Endothelial cell of umbilical vein (primary cell): ENCODE results near the gene GALNT10. TPM values are rescaled to one million over a fixed set of nuclear protein-coding genes. Genes with fewer than 3 reads are reported as not detected.

Experiments
- BruUV-seq: library from RNA; stranded (reverse); fragments of 400-500 nt; replicated peaks from 2 replicates; lab custom pipeline; 2021; lab: Mats Ljungman, UMichigan
- CTCF ChIA-PET: fragments of 300-600, 350-600 bp; sonication (Branson Sonifier 250); formaldehyde crosslinking; loops from one replicate; lab custom pipeline; 2021; ENCODE audit warnings: antibody characterized with exemption, inconsistent platforms; lab: Charles Lee
- POLR2A ChIA-PET: fragments of 300-600, 350-600 bp; sonication (Branson Sonifier 250); formaldehyde crosslinking; loops from one replicate; lab custom pipeline; 2021; ENCODE audit warnings: antibody characterized with exemption, inconsistent platforms; lab: Charles Lee
- DNase-seq: peaks from one replicate; pipeline ENCODE4 v3.0.0-alpha.2; 2011; ENCODE audit warnings: low read depth, low spot score
- FAIRE-seq: peaks from 2 replicates; lab custom pipeline; 2011; peaks lifted over from hg19 to GRCh38; lab: Jason Lieb, UNC
- H2AFZ ChIP-seq: 2 replicates; pipeline ENCODE4 v1.6.0; 2012; ENCODE audit warnings: low read depth, low read length, control low read depth, inconsistent platforms
- H3K27ac ChIP-seq: 2 replicates; pipeline ENCODE4 v1.5.1; 2011; ENCODE audit warnings: low read depth, mild to moderate bottlenecking, control low read depth, low read length, moderate library complexity; ENCODE audit not compliant: insufficient read depth
- H3K27me3 ChIP-seq, 2 experiments: 2 replicates each; pipeline versions ENCODE4 v1.6.0 to v1.6.1; 2011; ENCODE audit warnings: low read length in 2 of 2, mixed read lengths in 1 of 2; ENCODE audit not compliant: control insufficient read depth in 2 of 2, insufficient read depth in 2 of 2
- H3K36me3 ChIP-seq, 2 experiments: 2 replicates in 1 of 2; 3 replicates in 1 of 2; pipeline ENCODE4 v1.5.1; 2011; ENCODE audit warnings: low read length in 2 of 2, mild to moderate bottlenecking in 1 of 2, moderate library complexity in 1 of 2; ENCODE audit not compliant: control insufficient read depth in 2 of 2, insufficient read depth in 2 of 2; ENCODE audit errors: extremely low read depth in 1 of 2
- H3K4me1 ChIP-seq: 3 replicates; pipeline ENCODE4 v1.5.1; 2011; ENCODE audit warnings: mild to moderate bottlenecking, low read length; ENCODE audit not compliant: control insufficient read depth, insufficient read depth; ENCODE audit errors: extremely low read depth
- H3K4me2 ChIP-seq: 2 replicates; pipeline ENCODE4 v1.6.1; 2011; ENCODE audit warnings: low read length, control low read depth, mixed read lengths; ENCODE audit not compliant: insufficient read depth
- H3K4me3 ChIP-seq, 3 experiments: fragments of 200-600 bp in 1 of 3; sonication (generic), shearing (Covaris generic) in 1 of 3; replicated peaks in 1 of 3; 2 replicates each; pipeline ENCODE4 v1.5.1; 2011 to 2016; ENCODE audit warnings: control low read depth in 3 of 3, low read length in 3 of 3, mild to moderate bottlenecking in 2 of 3, inconsistent platforms in 1 of 3, low read depth in 1 of 3, moderate library complexity in 1 of 3; ENCODE audit not compliant: insufficient read depth in 1 of 3
- H3K79me2 ChIP-seq: 2 replicates; pipeline ENCODE4 v1.6.0; 2012; ENCODE audit warnings: low read length, inconsistent platforms; ENCODE audit not compliant: control insufficient read depth, insufficient read depth
- H3K9ac ChIP-seq: replicated peaks from 2 replicates; pipeline ENCODE3; 2011; ENCODE audit warnings: low read length, control low read depth; ENCODE audit not compliant: insufficient read depth; ENCODE audit errors: extremely low read depth
- H3K9me1 ChIP-seq: replicated peaks from 3 replicates; pipeline ENCODE4 v1.6.0; 2011; ENCODE audit warnings: mild to moderate bottlenecking, low read length; ENCODE audit not compliant: control insufficient read depth, insufficient read depth; ENCODE audit errors: extremely low read depth
- H3K9me3 ChIP-seq: replicated peaks from 2 replicates; pipeline ENCODE4 v1.5.1; 2012; ENCODE audit warnings: low read length, inconsistent platforms; ENCODE audit not compliant: control insufficient read depth, insufficient read depth
- H4K20me1 ChIP-seq: replicated peaks from 2 replicates; pipeline ENCODE3; 2011; ENCODE audit warnings: mild to moderate bottlenecking, low read length; ENCODE audit not compliant: control insufficient read depth, insufficient read depth; ENCODE audit errors: extremely low read depth
- CTCF ChIP-seq, 2 donors: IDR thresholded peaks; 1 replicate in 1 of 2; 2 replicates in 1 of 2; pipeline ENCODE4 v1.5.1; 2011; ENCODE audit warnings: low read length in 2 of 2, mild to moderate bottlenecking in 2 of 2, moderate library complexity in 2 of 2, control low read depth in 1 of 2, inconsistent platforms in 1 of 2, low read depth in 1 of 2; ENCODE audit not compliant: insufficient read depth in 1 of 2; ENCODE audit errors: extremely low read depth in 1 of 2
- EZH2 ChIP-seq: IDR thresholded peaks from 2 replicates; pipeline ENCODE4 v1.6.1; 2012; ENCODE audit warnings: borderline replicate concordance, low read depth, mild to moderate bottlenecking, moderate library complexity, low read length, inconsistent platforms; ENCODE audit not compliant: severe bottlenecking
- FOS ChIP-seq: IDR thresholded peaks from 2 replicates; pipeline ENCODE4 v1.6.1; 2011; ENCODE audit warnings: mild to moderate bottlenecking, low read length, moderate library complexity, borderline replicate concordance; ENCODE audit not compliant: insufficient read depth
- GATA2 ChIP-seq: IDR thresholded peaks from 2 replicates; pipeline ENCODE4 v1.7.0; 2011; ENCODE audit warnings: low read depth, mild to moderate bottlenecking, moderate library complexity, mixed read lengths, low read length; ENCODE audit not compliant: insufficient read length, insufficient read depth
- JUN ChIP-seq: IDR thresholded peaks from 2 replicates; pipeline ENCODE4 v1.6.1; 2011; ENCODE audit warnings: borderline replicate concordance, low read depth; ENCODE audit not compliant: insufficient read length, insufficient read depth
- MYC ChIP-seq: IDR thresholded peaks from one replicate; pipeline ENCODE4 v1.6.1; 2011; ENCODE audit warnings: mild to moderate bottlenecking, low read depth, low read length
- POLR2A ChIP-seq: IDR thresholded peaks from 2 replicates; pipeline ENCODE4 v1.6.1; 2012; ENCODE audit warnings: low read depth, mild to moderate bottlenecking, control low read depth, low read length
- POLR2AphosphoS5 ChIP-seq: IDR thresholded peaks from 2 replicates; pipeline ENCODE4 v1.6.1; 2012; ENCODE audit warnings: low read depth, mild to moderate bottlenecking, control low read depth, low read length, moderate library complexity; ENCODE audit not compliant: insufficient read depth
- dilution Hi-C: fragments of 300-500 bp; cut with MboI; formaldehyde crosslinking; loops from one replicate; pipeline ENCODE4 v1.15.0; 2019; ENCODE audit warnings: low sequenced_read_pairs; ENCODE audit not compliant: extremely low pct_ligation_motif_present
- intact Hi-C: fragments of 100-400 bp; cut with micrococcal nuclease; formaldehyde crosslinking; loops from one replicate; pipeline ENCODE4 v1.10.0; 2022
- polyA plus RNA-seq, 4 experiments: library from polyadenylated mRNA; depleted of rRNA in 3 of 4; stranded (reverse) in 3 of 4; unstranded in 1 of 4; fragments of >200 nt; gene quantifications; 2 replicates each; pipeline versions ENCODE4 v1.2.1 to v1.2.3, GENCODE V29; 2011 to 2012; ENCODE audit warnings: missing spikeins in 1 of 4
- total RNA-seq: library from RNA; stranded (reverse); gene quantifications from 2 replicates; pipeline ENCODE4 v1.2.3, GENCODE V29; 2021
- TF ChIP-seq, protein P1 (sequence below): IDR thresholded peaks from 2 replicates; pipeline ENCODE4 v1.6.1; 2011; ENCODE audit not compliant: insufficient read depth, insufficient read length

The GALNT10 gene
- total and polyA plus RNA-seq, 2 donors (not counting 3 experiments of a cell fraction or from before 2014, with no cell fraction given) = 70.2 to 77.6 TPM

DNA sequence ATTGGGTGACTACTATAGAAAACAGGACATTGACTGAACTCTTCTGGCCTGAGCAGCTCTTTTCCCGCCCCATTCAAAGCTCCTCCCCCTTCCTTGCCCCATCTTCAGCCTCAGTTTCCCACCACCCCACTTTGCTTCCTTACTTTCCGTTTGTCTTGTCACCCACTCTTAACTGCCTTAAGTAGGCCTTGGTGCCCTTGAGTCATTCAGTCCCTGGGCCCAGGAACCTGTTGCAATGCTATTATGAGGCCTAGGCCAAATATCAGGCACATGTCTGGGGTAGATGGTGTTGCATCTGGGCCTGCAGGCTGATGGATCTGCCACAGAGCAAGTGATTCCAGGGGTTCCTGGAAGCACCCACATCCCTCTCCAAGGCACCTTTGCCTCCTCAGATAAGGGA is 17.7 kb upstream of the GALNT10 start:
- Histone ChIP-seq H3K9me1 (no peaks in the 10 kb centered on the region), H3K4me2 (no peak overlapping the region), H3K27ac (no peak overlapping the region), H3K9ac (no peak overlapping the region), H3K4me1 (peaks cover 9% of the 10 kb centered on the region), H2AFZ (no peak overlapping the region), H4K20me1 (no peaks in the 10 kb centered on the region), H3K9me3 (no peaks in the 10 kb centered on the region), H3K36me3 (no peaks in the 10 kb centered on the region), H3K27me3 (no peaks in the 10 kb centered on the region), H3K79me2 (no peaks in the 10 kb centered on the region), H3K4me3 (no peak overlapping the region)
- dilution Hi-C loops (no loop called here), intact Hi-C loops (no loop called here)
- BruUV-seq = no TSS peak
- FAIRE-seq (no peak), DNase-seq (no peak)
- CTCF ChIA-PET = interaction anchor here (1.1 kb wide), 1 partner anchor 100 kb away, joined by 5 read pairs; no protein-coding TSS in a partner anchor
- POLR2A ChIA-PET = no interaction called here
- TF ChIP-seq POLR2A (no peak), FOS (no peak), GATA2 (no peak), JUN (no peak)

- DNase-seq (no peak), FAIRE-seq (no peak)
- no TSS peak for BruUV-seq
- no peak overlapping the region for H2AFZ ChIP-seq
- no peaks in the 10 kb centered on the region for H3K9me1 ChIP-seq
- POLR2A ChIA-PET = no interaction called here
- no peak for TF ChIP-seq JUN
- no peak for TF ChIP-seq POLR2A
- TF ChIP-seq CTCF (IDR thresholded peaks at IDR 0.05; ENCODE audit: extremely low read depth in 1 of 2, insufficient read depth in 1 of 2, low read depth in 1 of 2, low read length in 2 of 2) = no peak
- no peak for TF ChIP-seq MYC
- TF ChIP-seq, protein P1, sequence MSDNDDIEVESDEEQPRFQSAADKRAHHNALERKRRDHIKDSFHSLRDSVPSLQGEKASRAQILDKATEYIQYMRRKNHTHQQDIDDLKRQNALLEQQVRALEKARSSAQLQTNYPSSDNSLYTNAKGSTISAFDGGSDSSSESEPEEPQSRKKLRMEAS = no peak
- TF ChIP-seq FOS = no peak
- no peak for TF ChIP-seq POLR2AphosphoS5
- TF ChIP-seq EZH2 = no peak
- no peak for TF ChIP-seq GATA2
- dilution Hi-C loops (no loop called here), intact Hi-C loops (no loop called here)
- no peaks in the 10 kb centered on the region for H3K9me3 ChIP-seq
- no peak overlapping the region for H3K4me2 ChIP-seq
- peaks cover 9% of the 10 kb centered on the region for H3K4me1 ChIP-seq
- no peak overlapping the region for H3K4me3 ChIP-seq
- H3K36me3 ChIP-seq = no peaks in the 10 kb centered on the region
- H3K27ac ChIP-seq = no peak overlapping the region
- no peaks in the 10 kb centered on the region for H4K20me1 ChIP-seq
- H3K79me2 ChIP-seq = no peaks in the 10 kb centered on the region
- CTCF ChIA-PET = interaction anchor here (0.6 to 1.9 kb wide), 8 partner anchors 9 to 231 kb away, joined by 3 to 7 read pairs (median 4); no protein-coding TSS in a partner anchor
- peaks cover 4 to 6% of the 10 kb centered on the region in 2 experiments for H3K27me3 ChIP-seq
- H3K9ac ChIP-seq = no peak overlapping the region
Observed at GRCh38 chr5:154174091-154174490, 16.4 kb upstream of the GALNT10 start.
